Measurements from ENCODE around the gene CCDC40. TPM values are rescaled to one million over a fixed set of nuclear protein-coding genes. Genes with fewer than 3 reads are reported as not detected.

CCDC40 gene
- total RNA-seq, 2 experiments from 2014 or later, result not detected

DNA sequence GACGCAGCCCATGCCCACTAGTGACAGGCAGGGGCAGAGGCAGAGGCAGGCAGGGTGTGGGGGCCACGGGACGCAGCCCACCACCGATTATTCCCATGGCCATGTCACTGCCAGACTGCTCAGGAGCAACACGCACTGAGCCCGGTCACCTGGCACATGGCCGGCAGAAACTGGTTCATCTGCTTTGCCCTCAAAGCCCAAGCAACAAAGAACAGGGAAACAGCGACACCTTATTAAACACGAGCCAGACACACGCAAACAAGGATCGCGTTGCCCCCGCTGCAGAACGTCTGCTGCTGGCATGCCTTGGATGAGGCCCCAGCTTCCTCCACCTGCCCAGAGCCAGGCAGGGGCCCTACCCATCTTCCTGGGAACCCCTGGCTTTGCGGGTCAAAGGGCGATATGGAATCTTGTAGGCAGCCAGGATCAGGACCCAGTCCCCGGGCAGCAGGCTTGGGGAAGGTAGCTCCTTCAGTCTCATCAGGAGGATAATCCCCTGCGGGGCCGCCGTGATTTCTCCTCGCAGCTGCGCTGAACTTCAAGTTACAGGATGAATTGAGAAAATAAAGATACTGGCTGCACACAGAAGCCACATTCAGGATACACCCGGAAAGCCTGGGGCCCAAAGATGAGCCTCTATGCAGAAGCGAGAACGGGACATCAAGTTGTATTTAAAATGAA is 5.6 kb upstream of the CCDC40 start:
- ChIA-PET POLR2A (no interaction called here), CTCF (ENCODE audit: unreplicated experiment) (no interaction called here)
- Histone ChIP-seq H2AFZ (ENCODE audit: low read length) (no peak overlapping the region), H3K79me2 (ENCODE audit: insufficient read depth, low read depth, low read length) (no peaks in the 10 kb centered on the region), H3K36me3 (ENCODE audit: insufficient read depth, low read length) (no peaks in the 10 kb centered on the region), H3K27ac (ENCODE audit: low read depth, low read length, poor library complexity, severe bottlenecking) (no peak overlapping the region), H3K4me3 (ENCODE audit: low read depth, low read length, poor library complexity, severe bottlenecking) (no peak overlapping the region), H4K20me1 (ENCODE audit: insufficient read depth, low read length) (no peaks in the 10 kb centered on the region), H3K4me1 (ENCODE audit: insufficient read depth, low read length, poor library complexity, severe bottlenecking) (no peaks in the 10 kb centered on the region), H3K4me2 (ENCODE audit: low read length) (no peak overlapping the region), H3K9me2 (ENCODE audit: insufficient read depth, low read length) (no peaks in the 10 kb centered on the region), H3K9me3 (ENCODE audit: low read length) (no peaks in the 10 kb centered on the region)
- no peak for DNase-seq (ENCODE audit: low spot score)
- intact Hi-C loops (cut with micrococcal nuclease; ENCODE audit: unreplicated experiment), result no loop called here
- no peak for TF ChIP-seq EZH2phosphoT487 (IDR thresholded peaks at IDR 0.05; ENCODE audit: borderline replicate concordance, low read depth, low read length)
- TF ChIP-seq, protein P1, sequence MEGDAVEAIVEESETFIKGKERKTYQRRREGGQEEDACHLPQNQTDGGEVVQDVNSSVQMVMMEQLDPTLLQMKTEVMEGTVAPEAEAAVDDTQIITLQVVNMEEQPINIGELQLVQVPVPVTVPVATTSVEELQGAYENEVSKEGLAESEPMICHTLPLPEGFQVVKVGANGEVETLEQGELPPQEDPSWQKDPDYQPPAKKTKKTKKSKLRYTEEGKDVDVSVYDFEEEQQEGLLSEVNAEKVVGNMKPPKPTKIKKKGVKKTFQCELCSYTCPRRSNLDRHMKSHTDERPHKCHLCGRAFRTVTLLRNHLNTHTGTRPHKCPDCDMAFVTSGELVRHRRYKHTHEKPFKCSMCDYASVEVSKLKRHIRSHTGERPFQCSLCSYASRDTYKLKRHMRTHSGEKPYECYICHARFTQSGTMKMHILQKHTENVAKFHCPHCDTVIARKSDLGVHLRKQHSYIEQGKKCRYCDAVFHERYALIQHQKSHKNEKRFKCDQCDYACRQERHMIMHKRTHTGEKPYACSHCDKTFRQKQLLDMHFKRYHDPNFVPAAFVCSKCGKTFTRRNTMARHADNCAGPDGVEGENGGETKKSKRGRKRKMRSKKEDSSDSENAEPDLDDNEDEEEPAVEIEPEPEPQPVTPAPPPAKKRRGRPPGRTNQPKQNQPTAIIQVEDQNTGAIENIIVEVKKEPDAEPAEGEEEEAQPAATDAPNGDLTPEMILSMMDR (conservative IDR thresholded peaks at IDR 0.05; ENCODE audit: low read length), result no peak
- BruUV-seq (replicated peaks), result no TSS peak

DNA sequence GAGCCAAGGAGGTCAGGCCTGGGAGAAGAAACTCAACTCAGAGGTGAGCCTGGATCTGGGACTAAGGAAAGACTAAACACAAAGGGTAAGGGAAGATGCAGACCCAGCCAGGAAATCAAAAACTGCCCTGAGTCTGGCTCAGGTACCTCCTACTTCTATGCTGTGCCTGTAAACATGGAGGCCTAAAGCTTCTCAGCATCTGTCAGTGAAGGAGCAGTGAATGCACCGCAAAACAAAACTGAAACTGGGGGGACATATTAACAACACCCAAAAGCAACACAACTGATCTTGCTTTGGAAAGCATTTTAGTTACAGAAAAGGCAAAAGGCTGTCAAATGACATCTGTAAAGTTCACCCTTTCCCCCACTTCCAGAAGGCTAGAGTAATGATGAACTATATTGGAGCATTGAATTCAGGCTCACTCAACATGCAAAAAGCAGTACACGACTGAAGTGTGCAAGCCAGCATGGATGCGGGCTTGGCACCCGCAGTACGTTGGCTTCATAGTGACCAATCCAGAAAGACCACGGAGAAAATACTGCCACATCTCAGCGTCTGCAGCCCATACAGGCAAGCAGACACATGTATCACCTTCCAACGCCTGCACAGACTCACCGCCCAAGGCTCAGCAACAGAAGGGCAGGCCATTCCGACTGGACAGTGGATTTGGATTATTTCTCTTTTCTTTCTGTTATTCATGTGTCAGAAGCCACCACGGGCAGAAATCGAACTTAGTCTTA is 4.6 kb upstream of the CCDC40 start:
- no peaks in the 10 kb centered on the region for H4K20me1 ChIP-seq (ENCODE audit: insufficient read depth, low read length)
- POLR2A ChIA-PET, result no interaction called here
- no peak overlapping the region for H2AFZ ChIP-seq (ENCODE audit: low read length)
- H3K4me3 ChIP-seq (ENCODE audit: low read depth, low read length, poor library complexity, severe bottlenecking), result no peak overlapping the region
- no peak for TF ChIP-seq EZH2phosphoT487 (IDR thresholded peaks at IDR 0.05; ENCODE audit: borderline replicate concordance, low read depth, low read length)
- TF ChIP-seq, protein P1 (conservative IDR thresholded peaks at IDR 0.05; ENCODE audit: low read length), result no peak
- peaks cover 5% of the 10 kb centered on the region for H3K4me1 ChIP-seq (ENCODE audit: insufficient read depth, low read length, poor library complexity, severe bottlenecking)
- no peak overlapping the region for H3K4me2 ChIP-seq (ENCODE audit: low read length)
- CTCF ChIA-PET (ENCODE audit: unreplicated experiment), result no interaction called here
- H3K9me3 ChIP-seq (ENCODE audit: low read length), result no peaks in the 10 kb centered on the region
- DNase-seq (ENCODE audit: low spot score), result no peak
- H3K27ac ChIP-seq (ENCODE audit: low read depth, low read length, poor library complexity, severe bottlenecking), result no peak overlapping the region
- no peaks in the 10 kb centered on the region for H3K79me2 ChIP-seq (ENCODE audit: insufficient read depth, low read depth, low read length)
- intact Hi-C loops (cut with micrococcal nuclease; ENCODE audit: unreplicated experiment), result no loop called here
- BruUV-seq (replicated peaks), result no TSS peak
- no peaks in the 10 kb centered on the region for H3K9me2 ChIP-seq (ENCODE audit: insufficient read depth, low read length)
- no peaks in the 10 kb centered on the region for H3K36me3 ChIP-seq (ENCODE audit: insufficient read depth, low read length)

DNA sequence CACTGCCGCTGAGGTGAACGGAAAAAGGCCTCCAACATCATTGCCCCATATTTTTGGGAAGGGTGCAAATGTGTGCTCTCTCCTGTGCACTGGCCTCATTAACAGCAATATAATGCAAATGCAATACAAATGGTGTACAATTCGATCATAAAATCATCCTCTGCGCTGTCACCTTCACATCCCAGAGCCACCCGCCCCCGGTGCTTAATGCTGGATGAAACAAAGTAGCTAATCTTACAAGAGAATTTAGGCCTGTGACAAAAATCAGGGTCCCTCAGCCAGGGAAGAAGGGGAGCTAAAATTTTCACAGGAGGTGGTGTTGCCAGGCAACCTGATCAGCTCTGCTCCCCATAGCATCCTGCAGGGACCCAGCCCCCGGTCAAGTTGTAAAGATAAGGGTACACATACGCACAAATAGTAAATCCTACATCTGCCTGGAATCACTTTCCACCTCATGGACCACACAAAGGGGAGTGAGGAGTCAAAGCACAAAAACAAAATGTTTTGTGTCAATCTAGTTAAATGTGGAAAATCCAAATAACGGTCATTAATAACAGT is 3.7 kb upstream of the CCDC40 start:
- Histone ChIP-seq H3K36me3 (ENCODE audit: insufficient read depth, low read length) (no peaks in the 10 kb centered on the region), H3K4me3 (ENCODE audit: low read depth, low read length, poor library complexity, severe bottlenecking) (no peak overlapping the region), H3K4me1 (ENCODE audit: insufficient read depth, low read length, poor library complexity, severe bottlenecking) (peaks cover 5% of the 10 kb centered on the region), H4K20me1 (ENCODE audit: insufficient read depth, low read length) (no peaks in the 10 kb centered on the region), H3K27ac (ENCODE audit: low read depth, low read length, poor library complexity, severe bottlenecking) (no peak overlapping the region), H2AFZ (ENCODE audit: low read length) (no peak overlapping the region), H3K79me2 (ENCODE audit: insufficient read depth, low read depth, low read length) (no peaks in the 10 kb centered on the region), H3K4me2 (ENCODE audit: low read length) (no peak overlapping the region), H3K9me3 (ENCODE audit: low read length) (no peaks in the 10 kb centered on the region), H3K9me2 (ENCODE audit: insufficient read depth, low read length) (no peaks in the 10 kb centered on the region)
- ChIA-PET POLR2A (no interaction called here), CTCF (ENCODE audit: unreplicated experiment) (no interaction called here)
- intact Hi-C loops (cut with micrococcal nuclease; ENCODE audit: unreplicated experiment), result no loop called here
- no peak for DNase-seq (ENCODE audit: low spot score)
- TF ChIP-seq, protein P1 (conservative IDR thresholded peaks at IDR 0.05; ENCODE audit: low read length), result no peak
- TF ChIP-seq EZH2phosphoT487 (IDR thresholded peaks at IDR 0.05; ENCODE audit: borderline replicate concordance, low read depth, low read length), result no peak
- no TSS peak for BruUV-seq (replicated peaks)
